ENCODE data around the gene CEP120.
"Not testable (repeated sequence)": the region's sequence is repeated elsewhere in the genome, so short reads cannot be mapped to it uniquely, and the experiment has no call there.

GRCh38 chr5:123430441-123430840 is 7.2 kb upstream of the CEP120 start:
- TF ChIP-seq CTCF (conservative IDR thresholded peaks at IDR 0.05; ENCODE audit: low read depth, low read length); EZH2 (IDR thresholded peaks at IDR 0.05; ENCODE audit: borderline replicate concordance, low read depth, low read length, poor library complexity, severe bottlenecking): not testable (repeated sequence)
